Measurements from ENCODE around the gene RAB26.
"Not testable (repeated sequence)": the region's sequence is repeated elsewhere in the genome, so short reads cannot be mapped to it uniquely, and the experiment has no call there.

RAB26 gene

GRCh38 chr16:2200313-2200712, 51.9 kb downstream of the RAB26 start:
- DNase-seq, result no peak

GRCh38 chr16:2203119-2203688, 54.8 kb downstream of the RAB26 start:
- not testable (repeated sequence) for DNase-seq
